Smooth muscle cell of bladder (primary cell): Measurements from ENCODE around the gene GATA5. TPM values are rescaled to one million over a fixed set of nuclear protein-coding genes. Genes with fewer than 3 reads are reported as not detected.

ENCODE experiments used
- total RNA-seq: library from RNA; depleted of rRNA; stranded (reverse); fragments of >200 nt; gene quantifications from 2 replicates; pipeline ENCODE4 v1.2.3, GENCODE V29; 2014

Gene GATA5, protein sequence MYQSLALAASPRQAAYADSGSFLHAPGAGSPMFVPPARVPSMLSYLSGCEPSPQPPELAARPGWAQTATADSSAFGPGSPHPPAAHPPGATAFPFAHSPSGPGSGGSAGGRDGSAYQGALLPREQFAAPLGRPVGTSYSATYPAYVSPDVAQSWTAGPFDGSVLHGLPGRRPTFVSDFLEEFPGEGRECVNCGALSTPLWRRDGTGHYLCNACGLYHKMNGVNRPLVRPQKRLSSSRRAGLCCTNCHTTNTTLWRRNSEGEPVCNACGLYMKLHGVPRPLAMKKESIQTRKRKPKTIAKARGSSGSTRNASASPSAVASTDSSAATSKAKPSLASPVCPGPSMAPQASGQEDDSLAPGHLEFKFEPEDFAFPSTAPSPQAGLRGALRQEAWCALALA
- total RNA-seq, result not detected in 2 replicates

DNA sequence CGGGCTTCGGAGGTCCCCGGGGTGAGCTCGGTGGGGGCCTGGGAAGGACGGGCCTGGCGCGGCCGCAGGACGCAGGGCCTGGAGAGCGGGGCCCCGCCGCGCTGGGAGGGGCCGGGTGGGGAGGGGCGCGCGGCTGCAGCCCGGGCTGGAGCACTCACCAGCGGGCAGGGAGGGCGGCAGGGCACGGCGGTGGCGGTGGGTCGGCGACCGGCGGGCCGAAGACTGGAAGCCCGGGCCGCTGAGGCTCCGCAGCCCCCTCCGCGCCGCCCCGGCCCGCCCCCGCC lies at the start of gene GATA5:
GATA5 (minus strand) TSS at position 224 of the 284 bp plus-strand sequence. CDS start 474 bp downstream, outside the sequence.

DNA sequence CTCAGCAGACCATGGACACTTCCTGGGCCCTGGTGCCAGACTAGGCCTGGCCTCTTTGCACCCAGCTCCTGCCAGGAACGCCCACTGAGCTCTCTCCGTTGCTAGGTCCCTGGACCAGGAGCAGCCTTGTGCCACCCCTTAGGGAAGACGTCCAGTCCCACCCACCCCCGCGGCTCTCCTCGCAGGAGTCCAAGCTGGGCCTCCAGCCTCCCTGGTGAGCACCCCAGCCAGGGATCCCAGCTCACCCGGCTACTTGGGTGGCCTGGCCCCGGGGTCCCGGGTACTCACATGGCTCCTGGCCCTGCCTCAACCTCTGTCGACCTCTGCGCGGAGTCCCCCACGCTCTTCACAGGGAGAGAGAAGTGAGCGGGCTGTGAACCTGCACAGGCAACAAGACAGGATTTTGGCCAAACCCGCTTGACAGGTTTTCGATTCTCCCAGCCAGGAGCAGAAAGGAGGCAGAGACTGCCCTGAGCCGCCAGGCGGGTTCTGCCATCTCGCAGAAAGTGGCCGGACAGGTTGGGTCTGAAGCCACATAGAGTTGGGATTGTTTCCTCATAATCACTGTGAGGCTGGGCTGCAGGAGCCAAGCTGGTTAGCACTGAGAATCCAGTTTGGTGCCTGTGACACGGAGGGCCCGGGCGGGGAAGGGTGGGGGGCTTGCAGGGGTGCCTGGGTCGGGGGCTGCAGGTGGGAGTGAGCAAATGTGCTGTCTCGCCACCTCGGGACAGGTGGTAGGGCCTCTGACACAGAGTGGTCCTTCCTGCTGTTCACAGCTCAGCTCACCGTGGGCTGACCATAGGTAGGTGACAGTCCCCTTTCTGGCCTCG lies 48.4 kb downstream of the GATA5 start, which contains the start of gene RBBP8NL:
RBBP8NL (minus strand) TSS at position 368 of the 830 bp plus-strand sequence. CDS start 7,892 bp downstream, outside the sequence.

Other genes starting within 250 kb of the GATA5 start
- gene OSBPL2, start 237.5 kb downstream of the GATA5 start, total RNA-seq, result 31.0 and 38.8 TPM in 2 replicates
- gene ADRM1, start 173.0 kb downstream of the GATA5 start, total RNA-seq, result 81.5 and 83.8 TPM in 2 replicates
- 18.0 and 24.0 TPM in 2 replicates for gene LAMA5, start 108.7 kb downstream of the GATA5 start, total RNA-seq
- gene RPS21, start 88.9 kb downstream of the GATA5 start, total RNA-seq, result 1,346 and 1,555 TPM in 2 replicates
- 0.28 and 0.74 TPM in 2 replicates for gene CABLES2, start 68.7 kb downstream of the GATA5 start, total RNA-seq
- not detected in 2 replicates for gene RBBP8NL, start 48.5 kb downstream of the GATA5 start, total RNA-seq
- 0.09 and 0.14 TPM in 2 replicates for gene SLCO4A1, start 166.5 kb upstream of the GATA5 start, total RNA-seq
- gene NTSR1, start 232.8 kb upstream of the GATA5 start, total RNA-seq, result 0.09 TPM in 1 of 2 replicates, not detected in the other